Measurements from ENCODE around the gene DYNLT2B.
"Not testable (repeated sequence)": the region's sequence is repeated elsewhere in the genome, so short reads cannot be mapped to it uniquely, and the experiment has no call there.

The DYNLT2B gene

GRCh38 chr3:196326936-196327335 is 8.9 kb upstream of the DYNLT2B start:
- DNase-seq (ENCODE audit: low read depth): no peak

- no peak for DNase-seq (ENCODE audit: low read depth)
These were observed 5.7 kb upstream of the DYNLT2B start for GRCh38 chr3:196323691-196324090.

GRCh38 chr3:196323016-196323415 is 5.0 kb upstream of the DYNLT2B start:
- DNase-seq (ENCODE audit: low read depth): no peak

- DNase-seq (ENCODE audit: low read depth): no peak
These were observed 3.1 kb upstream of the DYNLT2B start for GRCh38 chr3:196321162-196321561.

GRCh38 chr3:196320137-196320536 is 2.1 kb upstream of the DYNLT2B start:
- no peak for DNase-seq (ENCODE audit: low read depth)

GRCh38 chr3:196316799-196317686 is 997 bp downstream of the DYNLT2B start:
- DNase-seq (ENCODE audit: low read depth): not testable (repeated sequence)

GRCh38 chr3:196315821-196316220 is 2.2 kb downstream of the DYNLT2B start:
- DNase-seq (ENCODE audit: low read depth): no peak

GRCh38 chr3:196314597-196314996 is 3.4 kb downstream of the DYNLT2B start:
- DNase-seq (ENCODE audit: low read depth): no peak

- DNase-seq (ENCODE audit: low read depth): not testable (repeated sequence)
These were observed 4.0 kb downstream of the DYNLT2B start for GRCh38 chr3:196314086-196314485.

GRCh38 chr3:196302960-196303359 is 15.1 kb downstream of the DYNLT2B start:
- DNase-seq (ENCODE audit: low read depth): not testable (repeated sequence)

GRCh38 chr3:196302551-196302950 is 15.5 kb downstream of the DYNLT2B start:
- DNase-seq (ENCODE audit: low read depth): not testable (repeated sequence)

GRCh38 chr3:196298521-196298920 is 19.5 kb downstream of the DYNLT2B start:
- DNase-seq (ENCODE audit: low read depth): no peak

GRCh38 chr3:196292286-196292923 is 25.6 kb downstream of the DYNLT2B start:
- no peak for DNase-seq (ENCODE audit: low read depth)

- peak; percentile 20 for DNase-seq (ENCODE audit: low read depth)
These were observed 29.9 kb downstream of the DYNLT2B start for GRCh38 chr3:196288141-196288460.

- peak; percentile 87 for DNase-seq (ENCODE audit: low read depth)
These were observed 30.4 kb downstream of the DYNLT2B start, which contains the start of gene PCYT1A for GRCh38 chr3:196287440-196288140. TSS of gene PCYT1A (minus strand) at chr3:196287726. CDS start at chr3:196270531, 17,195 bp downstream.

- no peak for DNase-seq (ENCODE audit: low read depth)
These were observed 31.0 kb downstream of the DYNLT2B start for GRCh38 chr3:196287090-196287439.

- DNase-seq (ENCODE audit: low read depth): no peak
These were observed 33.6 kb downstream of the DYNLT2B start for GRCh38 chr3:196284396-196284795.

GRCh38 chr3:196281962-196282361 is 36.1 kb downstream of the DYNLT2B start:
- no peak for DNase-seq (ENCODE audit: low read depth)

GRCh38 chr3:196280689-196281440 is 37.2 kb downstream of the DYNLT2B start:
- DNase-seq (ENCODE audit: low read depth): no peak

GRCh38 chr3:196275126-196275525 is 42.9 kb downstream of the DYNLT2B start:
- DNase-seq (ENCODE audit: low read depth): no peak

GRCh38 chr3:196274585-196274984 is 43.5 kb downstream of the DYNLT2B start:
- DNase-seq (ENCODE audit: low read depth): no peak

- no peak for DNase-seq (ENCODE audit: low read depth)
These were observed 44.4 kb downstream of the DYNLT2B start for GRCh38 chr3:196273655-196274054.

Data from HS-27A (cell line).